Thoracic aorta (tissue), 2 donors: ENCODE measurements around the gene KIFC3. TPM values are rescaled to one million over a fixed set of nuclear protein-coding genes. Genes with fewer than 3 reads are reported as not detected.
A peak's percentile ranks its signal among the peaks of the same experiment; 100 is the strongest.

ENCODE experiments used
- ATAC-seq: fragments of 150-250 bp; one replicate; pipeline ENCODE4 v1.8.0; 2017; ENCODE audit warnings: low read depth; ENCODE audit not compliant: insufficient number of reproducible peaks, low FRiP score
- DNase-seq: peaks from one replicate; pipeline ENCODE4 v3.0.0-alpha.2; 2020; ENCODE audit warnings: low spot score
- H3K27ac ChIP-seq, 2 donors: fragments of 200-600 bp; sonication (generic); 1 replicate in 1 of 2; 2 replicates in 1 of 2; pipeline ENCODE4 v1.5.1; 2016; ENCODE audit warnings: mild to moderate bottlenecking in 2 of 2, moderate library complexity in 2 of 2
- H3K27me3 ChIP-seq: fragments of 200-600 bp; sonication (generic); replicated peaks from 2 replicates; pipeline ENCODE4 v1.6.0; 2016; ENCODE audit warnings: mild to moderate bottlenecking; ENCODE audit not compliant: insufficient read depth
- H3K36me3 ChIP-seq: fragments of 200-600 bp; sonication (generic); one replicate; pipeline ENCODE4 v1.5.1; 2016
- H3K4me1 ChIP-seq, 2 donors: fragments of 200-600 bp; sonication (generic); 1 replicate in 1 of 2; 2 replicates in 1 of 2; pipeline versions ENCODE4 v1.5.1 to v1.6.0; 2016; ENCODE audit warnings: low read depth in 2 of 2, mild to moderate bottlenecking in 1 of 2; ENCODE audit not compliant: control insufficient read depth in 1 of 2
- H3K4me3 ChIP-seq: fragments of 200-600 bp; sonication (generic); 2 replicates; pipeline ENCODE4 v1.5.1; 2016; ENCODE audit warnings: mild to moderate bottlenecking
- H3K9me3 ChIP-seq: fragments of 200-600 bp; sonication (generic); 2 replicates; pipeline ENCODE4 v1.5.1; 2016
- total RNA-seq, 2 donors: library from RNA; depleted of rRNA; stranded (reverse); fragments of >200 nt; gene quantifications; one replicate each; pipeline versions ENCODE4 v1.1.0 to v1.2.3, GENCODE V29; 2016
- TF ChIP-seq, protein P1 (sequence below): fragments of 200-600 bp; sonication (generic); IDR thresholded peaks from one replicate; pipeline ENCODE4 v1.5.1; 2019; ENCODE audit warnings: antibody characterized with exemption

Gene KIFC3
- total RNA-seq, 2 donors from 2014 or later, result 109 to 123 TPM

DNA sequence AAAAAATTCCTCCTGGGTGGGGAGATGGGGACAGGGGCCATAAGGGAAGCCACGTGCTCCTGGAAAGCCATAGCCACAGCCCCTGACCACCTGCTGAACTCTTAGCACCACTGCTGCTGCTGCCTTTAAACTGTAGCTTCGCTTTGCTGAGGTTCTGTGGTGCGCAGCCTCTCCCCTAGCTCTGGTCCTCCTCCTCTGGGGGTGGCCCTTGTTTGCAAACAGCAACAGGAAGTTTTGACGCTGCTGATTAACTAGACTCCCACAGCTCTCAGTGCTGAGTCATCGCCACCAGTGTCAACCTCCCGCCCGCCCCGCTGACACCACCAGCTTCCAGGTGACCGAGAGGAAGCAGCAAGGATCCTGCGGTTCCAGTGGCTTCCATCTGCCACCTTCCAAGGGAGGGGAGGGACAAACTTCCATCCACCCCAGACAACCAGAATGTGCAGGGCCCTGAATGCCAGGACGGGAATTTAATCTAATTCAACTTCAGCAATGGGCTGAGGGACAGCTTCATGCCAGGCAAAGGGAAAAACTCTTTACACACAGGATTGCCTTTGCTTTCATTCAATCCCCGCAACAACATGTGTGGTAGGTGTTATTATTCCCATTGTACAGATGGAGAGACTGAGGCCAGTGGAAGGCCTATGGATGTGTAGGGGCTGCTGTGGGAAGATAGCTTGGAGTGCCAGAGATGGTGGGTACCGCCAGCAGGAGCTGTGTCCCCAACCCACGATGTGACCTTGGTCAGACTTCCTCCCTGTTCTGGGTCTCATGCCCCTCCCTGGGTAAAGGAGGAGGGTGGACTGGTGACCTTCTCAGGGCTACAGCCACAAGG is 8.1 kb upstream of the KIFC3 start:
- TF ChIP-seq, protein P1, sequence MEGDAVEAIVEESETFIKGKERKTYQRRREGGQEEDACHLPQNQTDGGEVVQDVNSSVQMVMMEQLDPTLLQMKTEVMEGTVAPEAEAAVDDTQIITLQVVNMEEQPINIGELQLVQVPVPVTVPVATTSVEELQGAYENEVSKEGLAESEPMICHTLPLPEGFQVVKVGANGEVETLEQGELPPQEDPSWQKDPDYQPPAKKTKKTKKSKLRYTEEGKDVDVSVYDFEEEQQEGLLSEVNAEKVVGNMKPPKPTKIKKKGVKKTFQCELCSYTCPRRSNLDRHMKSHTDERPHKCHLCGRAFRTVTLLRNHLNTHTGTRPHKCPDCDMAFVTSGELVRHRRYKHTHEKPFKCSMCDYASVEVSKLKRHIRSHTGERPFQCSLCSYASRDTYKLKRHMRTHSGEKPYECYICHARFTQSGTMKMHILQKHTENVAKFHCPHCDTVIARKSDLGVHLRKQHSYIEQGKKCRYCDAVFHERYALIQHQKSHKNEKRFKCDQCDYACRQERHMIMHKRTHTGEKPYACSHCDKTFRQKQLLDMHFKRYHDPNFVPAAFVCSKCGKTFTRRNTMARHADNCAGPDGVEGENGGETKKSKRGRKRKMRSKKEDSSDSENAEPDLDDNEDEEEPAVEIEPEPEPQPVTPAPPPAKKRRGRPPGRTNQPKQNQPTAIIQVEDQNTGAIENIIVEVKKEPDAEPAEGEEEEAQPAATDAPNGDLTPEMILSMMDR, result no peak

DNA sequence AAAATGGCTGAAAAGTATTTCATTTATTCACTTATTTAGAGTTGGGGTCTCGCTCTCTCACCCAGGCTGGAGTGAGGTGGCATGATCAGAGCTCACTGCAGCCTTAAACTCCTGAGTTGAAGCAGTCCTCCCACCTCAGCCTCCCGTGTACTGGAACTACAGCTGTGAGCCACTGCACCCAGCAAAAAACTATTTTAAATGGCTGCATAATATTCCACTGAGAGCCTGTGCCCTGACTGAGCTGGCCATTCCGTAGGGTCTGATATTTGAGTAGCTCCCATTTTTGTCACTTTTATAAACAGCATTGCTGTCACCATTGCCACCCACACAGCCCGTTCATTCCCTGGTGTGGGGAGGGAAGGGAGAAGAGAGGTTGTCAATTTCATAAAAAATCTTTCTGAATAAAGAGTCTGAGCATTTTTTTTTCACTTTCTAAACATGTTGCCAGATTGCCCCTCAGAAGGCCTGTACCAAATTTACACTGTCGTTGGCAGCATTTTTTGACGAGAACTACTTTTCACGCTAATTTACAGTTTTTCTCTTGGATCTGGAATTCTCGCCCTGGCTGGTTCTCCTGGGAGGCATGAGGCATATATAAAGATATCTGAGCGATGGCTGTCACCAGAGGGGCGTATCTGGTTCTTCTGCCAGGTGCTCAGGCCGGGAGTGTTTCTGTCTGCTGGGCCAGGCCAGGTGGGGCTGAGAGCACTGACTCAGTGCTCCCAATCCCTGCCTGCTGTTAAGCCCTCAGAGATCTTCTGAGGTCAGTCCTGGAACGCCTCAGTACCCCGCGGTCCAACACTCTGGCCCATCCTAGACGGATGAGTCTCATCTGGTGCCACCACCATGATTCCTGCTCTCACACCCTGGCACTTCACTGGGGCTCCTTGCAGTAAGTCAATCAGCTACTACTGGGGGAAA is 7.2 kb upstream of the KIFC3 start:
- H3K27me3 ChIP-seq, result no peaks in the 10 kb centered on the region
- H3K9me3 ChIP-seq, result no peaks in the 10 kb centered on the region
- peaks cover 4 to 20% of the 10 kb centered on the region in 2 donors for H3K4me1 ChIP-seq
- DNase-seq, result no peak
- H3K27ac ChIP-seq, result no peak overlapping the region
- H3K4me3 ChIP-seq, result no peak overlapping the region
- ATAC-seq, result no peak
- TF ChIP-seq, protein P1, result no peak
- H3K36me3 ChIP-seq, result no peaks in the 10 kb centered on the region

More for the DNA sequence above, 8.1 kb upstream of the KIFC3 start:
- Histone ChIP-seq H3K27ac (no peak overlapping the region), H3K36me3 (no peaks in the 10 kb centered on the region), H3K4me1 (peaks cover 6 to 22% of the 10 kb centered on the region in 2 donors), H3K4me3 (no peak overlapping the region), H3K27me3 (no peaks in the 10 kb centered on the region), H3K9me3 (no peaks in the 10 kb centered on the region)
- ATAC-seq (no peak), DNase-seq (peak; percentile 45)

DNA sequence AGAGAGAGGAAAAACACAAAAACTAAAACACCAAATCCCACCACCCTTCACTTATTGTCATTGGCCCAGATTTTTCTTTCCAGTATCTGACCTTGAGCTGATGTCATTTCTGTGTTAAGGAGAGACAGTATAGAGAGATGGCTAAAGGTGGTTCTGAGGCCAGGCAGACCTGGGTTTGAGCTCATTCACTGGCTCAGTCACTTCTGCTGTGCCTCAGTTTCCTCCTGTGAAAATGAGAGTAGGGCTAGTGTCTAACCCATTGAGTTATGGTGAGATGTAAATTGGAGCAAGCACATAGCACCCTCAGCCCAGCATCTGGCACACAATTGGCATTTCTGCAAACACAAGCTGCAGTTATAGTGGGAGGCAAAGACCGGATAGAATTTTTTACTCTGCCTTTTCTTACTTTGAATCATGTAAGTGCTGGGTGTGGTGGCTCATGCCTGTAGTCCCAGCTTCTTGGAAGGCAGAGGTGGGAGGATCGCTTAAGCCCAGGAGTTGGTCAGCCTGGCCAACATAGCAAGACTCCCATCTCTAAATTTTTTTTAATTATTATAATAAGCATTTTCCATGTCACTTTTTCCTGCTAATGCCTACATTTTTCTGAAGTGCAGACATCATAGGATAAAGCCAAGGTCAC is 6.4 kb upstream of the KIFC3 start:
- Histone ChIP-seq H3K27me3 (no peaks in the 10 kb centered on the region), H3K36me3 (no peaks in the 10 kb centered on the region), H3K9me3 (no peaks in the 10 kb centered on the region), H3K4me1 (peaks cover 5 to 22% of the 10 kb centered on the region in 2 donors), H3K4me3 (peak overlapping the region; percentile 59), H3K27ac (no peak overlapping the region)
- no peak for DNase-seq
- TF ChIP-seq, protein P1, result no peak
- no peak for ATAC-seq

DNA sequence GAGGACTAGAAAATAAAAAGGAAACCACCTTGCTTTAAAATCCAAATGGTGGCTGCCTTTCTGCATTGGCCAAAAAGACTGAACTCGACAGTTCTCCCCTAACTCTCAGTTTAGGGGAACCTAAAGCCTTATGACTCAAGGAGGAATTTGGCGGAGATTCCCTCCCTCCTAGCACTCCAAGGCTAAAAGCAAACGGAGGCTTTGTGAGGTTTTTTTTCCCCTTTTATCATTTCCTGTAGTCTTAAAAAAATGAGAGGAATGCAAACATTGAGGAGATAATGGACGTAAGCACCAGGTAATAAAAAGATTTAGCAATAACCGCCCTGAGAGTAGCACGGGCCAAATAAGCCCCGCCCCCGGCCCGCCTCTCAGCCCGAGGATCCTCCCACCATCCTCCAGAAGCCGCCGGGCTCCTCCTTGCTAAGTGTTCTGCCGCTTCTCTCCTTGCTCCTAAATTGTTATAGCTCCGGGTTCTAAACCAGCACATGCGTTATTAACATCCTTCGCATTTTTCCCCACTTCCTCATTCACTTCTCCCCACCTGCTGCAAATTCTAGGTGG is 5.8 kb upstream of the KIFC3 start:
- no peak overlapping the region for H3K27ac ChIP-seq
- peak overlapping the region; percentile 59 for H3K4me3 ChIP-seq
- peaks cover 9 to 28% of the 10 kb centered on the region in 2 donors for H3K4me1 ChIP-seq
- TF ChIP-seq, protein P1, result no peak
- H3K27me3 ChIP-seq, result no peaks in the 10 kb centered on the region
- DNase-seq (no peak), ATAC-seq (peak; percentile 73)
- no peaks in the 10 kb centered on the region for H3K36me3 ChIP-seq
- H3K9me3 ChIP-seq, result no peaks in the 10 kb centered on the region
